ENCODE data around the gene ZBTB16. TPM values are rescaled to one million over a fixed set of nuclear protein-coding genes. Genes with fewer than 3 reads are reported as not detected.

Gene ZBTB16
- total and polyA plus RNA-seq, 2 experiments from 2014 or later: 0.29 to 1.4 TPM

DNA sequence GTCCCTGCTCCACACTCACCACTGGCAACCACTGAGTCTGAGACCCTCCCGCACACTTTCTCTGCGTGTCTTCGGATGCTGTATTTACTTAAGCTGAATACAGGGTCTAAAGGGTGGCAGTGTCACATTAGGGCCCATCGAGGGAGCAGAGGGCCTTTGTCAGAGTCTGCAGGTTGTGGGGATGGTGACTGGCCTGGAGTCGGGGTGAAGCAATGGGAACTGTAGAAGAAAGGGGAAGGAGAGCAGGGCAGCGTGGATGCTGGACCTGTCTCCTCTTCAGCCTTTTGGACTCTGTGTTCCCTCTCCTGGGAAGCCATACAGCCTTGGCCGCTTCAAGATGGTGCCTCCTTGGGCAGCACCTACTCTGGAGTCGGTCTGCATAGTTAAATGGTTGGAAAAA is 61.1 kb downstream of the ZBTB16 start:
- H3K9me3 Mint-ChIP-seq: no peaks in the 10 kb centered on the region
- H3K4me2 ChIP-seq: no peak overlapping the region
- peaks cover 4% of the 10 kb centered on the region; the same call in 1 of the 2 replicates for H3K4me1 ChIP-seq (ENCODE audit: insufficient read depth)
- no peaks in the 10 kb centered on the region for H3K36me3 Mint-ChIP-seq (ENCODE audit: low read depth)
- no peak overlapping the region for H3K4me3 Mint-ChIP-seq
- H3K36me3 ChIP-seq (ENCODE audit: insufficient read depth): no peaks in the 10 kb centered on the region
- H3K79me2 ChIP-seq (replicated peaks; ENCODE audit: insufficient read depth): no peaks in the 10 kb centered on the region
- DNase-seq (ENCODE audit: low spot score) (no peak), ATAC-seq (no peak)
- no peak overlapping the region for H3K27ac Mint-ChIP-seq
- no peaks in the 10 kb centered on the region for H4K20me1 ChIP-seq (replicated peaks; ENCODE audit: insufficient read depth)
- TF ChIP-seq EZH2phosphoT487 (IDR thresholded peaks at IDR 0.05; ENCODE audit: unreplicated experiment) (no peak), JUNB (IDR thresholded peaks at IDR 0.05; ENCODE audit: unreplicated experiment) (no peak), CREB1 (CRISPR knock-in tag; IDR thresholded peaks at IDR 0.05; ENCODE audit: low read depth) (no peak)
- TF ChIP-seq, protein P1, sequence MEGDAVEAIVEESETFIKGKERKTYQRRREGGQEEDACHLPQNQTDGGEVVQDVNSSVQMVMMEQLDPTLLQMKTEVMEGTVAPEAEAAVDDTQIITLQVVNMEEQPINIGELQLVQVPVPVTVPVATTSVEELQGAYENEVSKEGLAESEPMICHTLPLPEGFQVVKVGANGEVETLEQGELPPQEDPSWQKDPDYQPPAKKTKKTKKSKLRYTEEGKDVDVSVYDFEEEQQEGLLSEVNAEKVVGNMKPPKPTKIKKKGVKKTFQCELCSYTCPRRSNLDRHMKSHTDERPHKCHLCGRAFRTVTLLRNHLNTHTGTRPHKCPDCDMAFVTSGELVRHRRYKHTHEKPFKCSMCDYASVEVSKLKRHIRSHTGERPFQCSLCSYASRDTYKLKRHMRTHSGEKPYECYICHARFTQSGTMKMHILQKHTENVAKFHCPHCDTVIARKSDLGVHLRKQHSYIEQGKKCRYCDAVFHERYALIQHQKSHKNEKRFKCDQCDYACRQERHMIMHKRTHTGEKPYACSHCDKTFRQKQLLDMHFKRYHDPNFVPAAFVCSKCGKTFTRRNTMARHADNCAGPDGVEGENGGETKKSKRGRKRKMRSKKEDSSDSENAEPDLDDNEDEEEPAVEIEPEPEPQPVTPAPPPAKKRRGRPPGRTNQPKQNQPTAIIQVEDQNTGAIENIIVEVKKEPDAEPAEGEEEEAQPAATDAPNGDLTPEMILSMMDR (conservative IDR thresholded peaks at IDR 0.05; ENCODE audit: low read depth in 2 of 2): no peak
- no peaks in the 10 kb centered on the region for H3F3A ChIP-seq (replicated peaks; ENCODE audit: low read depth)
- no peak overlapping the region for H3K27ac ChIP-seq (ENCODE audit: low read depth)
- no peaks in the 10 kb centered on the region for H3K27me3 ChIP-seq (ENCODE audit: insufficient read depth)
- H3K9me2 ChIP-seq (ENCODE audit: insufficient read depth): 0 out of 2 replicates have a peak, but pooled peaks cover 4% of the 10 kb centered on the region
- H3K27me3 Mint-ChIP-seq (ENCODE audit: insufficient read depth, low read depth, poor library complexity): peaks cover 2% of the 10 kb centered on the region
- no peak overlapping the region for H2AFZ ChIP-seq
- H3K4me3 ChIP-seq: no peak overlapping the region
- peaks cover under 1% of the 10 kb centered on the region for H3K4me1 Mint-ChIP-seq

DNA sequence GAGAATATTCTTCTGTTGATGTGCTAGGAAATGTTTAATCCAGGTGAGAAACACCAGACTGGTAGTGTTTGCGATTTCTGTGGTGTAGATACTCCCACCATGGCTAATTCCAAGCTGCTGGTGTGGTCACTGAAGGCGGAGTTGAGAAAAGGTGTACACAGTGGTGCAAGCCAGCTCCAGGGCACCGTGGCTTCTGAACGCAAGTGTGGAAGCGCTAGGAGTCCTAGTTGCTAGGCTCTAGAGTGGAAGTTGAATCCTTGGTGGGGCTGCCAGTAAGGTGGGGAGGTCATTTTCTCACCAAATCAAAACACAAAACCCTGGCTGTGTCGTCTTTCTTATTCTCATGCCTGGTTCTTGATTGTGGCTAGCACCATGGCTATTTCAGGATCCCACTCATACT is 61.6 kb downstream of the ZBTB16 start:
- H3K36me3 Mint-ChIP-seq (ENCODE audit: low read depth): no peaks in the 10 kb centered on the region
- H3K79me2 ChIP-seq (replicated peaks; ENCODE audit: insufficient read depth): no peaks in the 10 kb centered on the region
- H3K36me3 ChIP-seq (ENCODE audit: insufficient read depth): no peaks in the 10 kb centered on the region
- no peak overlapping the region for H2AFZ ChIP-seq
- 0 out of 2 replicates have a peak, but pooled peaks cover 9% of the 10 kb centered on the region for H3K9me2 ChIP-seq (ENCODE audit: insufficient read depth)
- H3K27ac Mint-ChIP-seq: no peak overlapping the region
- peaks cover 2% of the 10 kb centered on the region for H3K27me3 Mint-ChIP-seq (ENCODE audit: insufficient read depth, low read depth, poor library complexity)
- no peaks in the 10 kb centered on the region for H4K20me1 ChIP-seq (replicated peaks; ENCODE audit: insufficient read depth)
- no peaks in the 10 kb centered on the region; the same call in 2 of the 3 replicates for H3K4me1 Mint-ChIP-seq
- H3K4me1 ChIP-seq (ENCODE audit: insufficient read depth): no peaks in the 10 kb centered on the region; the same call in 1 of the 2 replicates
- H3K4me2 ChIP-seq: no peak overlapping the region
- H3K27me3 ChIP-seq (ENCODE audit: insufficient read depth): no peaks in the 10 kb centered on the region
- no peak for ATAC-seq
- H3F3A ChIP-seq (replicated peaks; ENCODE audit: low read depth): no peaks in the 10 kb centered on the region
- H3K9me3 Mint-ChIP-seq: no peaks in the 10 kb centered on the region
- H3K4me3 Mint-ChIP-seq: no peak overlapping the region
- no peak overlapping the region for H3K4me3 ChIP-seq
- H3K27ac ChIP-seq (ENCODE audit: low read depth): no peak overlapping the region
- DNase-seq (ENCODE audit: low spot score): no peak
- TF ChIP-seq, protein P2, sequence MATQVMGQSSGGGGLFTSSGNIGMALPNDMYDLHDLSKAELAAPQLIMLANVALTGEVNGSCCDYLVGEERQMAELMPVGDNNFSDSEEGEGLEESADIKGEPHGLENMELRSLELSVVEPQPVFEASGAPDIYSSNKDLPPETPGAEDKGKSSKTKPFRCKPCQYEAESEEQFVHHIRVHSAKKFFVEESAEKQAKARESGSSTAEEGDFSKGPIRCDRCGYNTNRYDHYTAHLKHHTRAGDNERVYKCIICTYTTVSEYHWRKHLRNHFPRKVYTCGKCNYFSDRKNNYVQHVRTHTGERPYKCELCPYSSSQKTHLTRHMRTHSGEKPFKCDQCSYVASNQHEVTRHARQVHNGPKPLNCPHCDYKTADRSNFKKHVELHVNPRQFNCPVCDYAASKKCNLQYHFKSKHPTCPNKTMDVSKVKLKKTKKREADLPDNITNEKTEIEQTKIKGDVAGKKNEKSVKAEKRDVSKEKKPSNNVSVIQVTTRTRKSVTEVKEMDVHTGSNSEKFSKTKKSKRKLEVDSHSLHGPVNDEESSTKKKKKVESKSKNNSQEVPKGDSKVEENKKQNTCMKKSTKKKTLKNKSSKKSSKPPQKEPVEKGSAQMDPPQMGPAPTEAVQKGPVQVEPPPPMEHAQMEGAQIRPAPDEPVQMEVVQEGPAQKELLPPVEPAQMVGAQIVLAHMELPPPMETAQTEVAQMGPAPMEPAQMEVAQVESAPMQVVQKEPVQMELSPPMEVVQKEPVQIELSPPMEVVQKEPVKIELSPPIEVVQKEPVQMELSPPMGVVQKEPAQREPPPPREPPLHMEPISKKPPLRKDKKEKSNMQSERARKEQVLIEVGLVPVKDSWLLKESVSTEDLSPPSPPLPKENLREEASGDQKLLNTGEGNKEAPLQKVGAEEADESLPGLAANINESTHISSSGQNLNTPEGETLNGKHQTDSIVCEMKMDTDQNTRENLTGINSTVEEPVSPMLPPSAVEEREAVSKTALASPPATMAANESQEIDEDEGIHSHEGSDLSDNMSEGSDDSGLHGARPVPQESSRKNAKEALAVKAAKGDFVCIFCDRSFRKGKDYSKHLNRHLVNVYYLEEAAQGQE (IDR thresholded peaks at IDR 0.05; ENCODE audit: unreplicated experiment): no peak
- TF ChIP-seq CREB1 (CRISPR knock-in tag; IDR thresholded peaks at IDR 0.05; ENCODE audit: low read depth) (no peak), JUNB (IDR thresholded peaks at IDR 0.05; ENCODE audit: unreplicated experiment) (no peak), ZNF114 (CRISPR knock-in tag; IDR thresholded peaks at IDR 0.05) (no peak), STAT1 (IDR thresholded peaks at IDR 0.05; ENCODE audit: unreplicated experiment) (no peak), NANOG (IDR thresholded peaks at IDR 0.05; ENCODE audit: borderline replicate concordance) (no peak)

All from GM23338 (cell line).